ENCODE measurements around the gene SERINC2. TPM values are rescaled to one million over a fixed set of nuclear protein-coding genes. Genes with fewer than 3 reads are reported as not detected.
A peak's percentile ranks its signal among the peaks of the same experiment; 100 is the strongest.

The SERINC2 gene
- total and polyA plus RNA-seq, 2 donors (not counting 1 experiment from before 2014, with no cell fraction given) = 0.75 to 1.4 TPM

GRCh38 chr1:31396633-31397351, 16.2 kb upstream of the SERINC2 start:
- no peaks in the 10 kb centered on the region for H3K9me3 Mint-ChIP-seq (ENCODE audit: insufficient read depth)
- POLR2A ChIA-PET = interaction anchor here (0.6 kb wide), 1 partner anchor 124 kb away, joined by 4 read pairs; no protein-coding TSS in a partner anchor

More at GRCh38 chr1:31396633-31397351, 16.2 kb upstream of the SERINC2 start:
- Histone ChIP-seq H3K9me3 (ENCODE audit: control extremely low read depth in 1 of 3, control insufficient read depth in 2 of 3, insufficient read depth in 1 of 3, low read length in 2 of 3) (no peaks in the 10 kb centered on the region), H3K79me2 (ENCODE audit: control insufficient read depth, insufficient read depth, low read length) (no peaks in the 10 kb centered on the region), H3K9ac (ENCODE audit: low read length) (no peak overlapping the region), H3K4me3 (ENCODE audit: control extremely low read depth in 1 of 5, extremely low read depth in 1 of 5, insufficient read depth in 1 of 5, low read depth in 2 of 5, low read length in 4 of 5) (no peak overlapping the region), H3K27ac (ENCODE audit: low read length in 2 of 2) (no peak overlapping the region), H3K4me1 (ENCODE audit: control insufficient read depth in 2 of 2, insufficient read depth in 2 of 2, low read length in 2 of 2) (peaks cover 8 to 13% of the 10 kb centered on the region in 2 donors), H3K36me3 (replicated peaks in 1 of 2; ENCODE audit: control extremely low read depth in 1 of 2, control insufficient read depth in 1 of 2, extremely low read depth in 1 of 2, insufficient read depth in 2 of 2, low read length in 1 of 2) (no peaks in the 10 kb centered on the region), H3K4me2 (replicated peaks; ENCODE audit: low read depth, low read length, poor library complexity, severe bottlenecking) (no peak overlapping the region), H2AFZ (ENCODE audit: insufficient read depth, low read depth, low read length, poor library complexity, severe bottlenecking) (no peak overlapping the region), H4K20me1 (ENCODE audit: control insufficient read depth, insufficient read depth, low read length, poor library complexity, severe bottlenecking) (no peaks in the 10 kb centered on the region), H3K27me3 (replicated peaks in 1 of 4; ENCODE audit: control extremely low read depth in 1 of 4, control insufficient read depth in 3 of 4, insufficient read depth in 4 of 4, low read length in 3 of 4) (no peaks in the 10 kb centered on the region)
- no peak overlapping the region for H3K27ac Mint-ChIP-seq
- peaks cover 13% of the 10 kb centered on the region for H3K4me1 Mint-ChIP-seq
- ATAC-seq (ENCODE audit: low read depth) = no peak
- no peaks in the 10 kb centered on the region for H3K27me3 Mint-ChIP-seq
- DNase-seq = no peak
- TF ChIP-seq CTCF (IDR thresholded peaks at IDR 0.05) (peak; percentile 19), EZH2 (IDR thresholded peaks at IDR 0.05; ENCODE audit: borderline replicate concordance, insufficient read depth, low read depth, low read length, poor library complexity, severe bottlenecking) (no peak)
- intact Hi-C loops (cut with micrococcal nuclease) = no loop called here
- CTCF ChIA-PET = interaction anchor here (0.6 to 5.7 kb wide), 6 partner anchors 12 to 399 kb away, joined by 6 to 133 read pairs (median 24); no protein-coding TSS in a partner anchor
- peak overlapping the region; percentile 9 for H3K4me3 Mint-ChIP-seq
- WGBS (ENCODE audit: insufficient coverage) = 80% methylated on average over 1 of the region's 3 CpGs
